Measurements from ENCODE around the gene GNB2. TPM values are rescaled to one million over a fixed set of nuclear protein-coding genes. Genes with fewer than 3 reads are reported as not detected.

GNB2 gene
- total and polyA plus RNA-seq, 2 of the 8 experiments (the other 6 are each of a cell fraction or from before 2014, with no cell fraction given): 157 to 260 TPM

- Histone ChIP-seq H3K79me1 (ENCODE audit: low read depth, low read length) (peaks cover 14% of the 10 kb centered on the region), H3K23me2 (ENCODE audit: low read depth, low read length) (peaks cover 15% of the 10 kb centered on the region), H2BK120ac (replicated peaks; ENCODE audit: low read depth, low read length) (no peak overlapping the region), H4K8ac (ENCODE audit: extremely low read depth, insufficient read depth, low read length) (no peak overlapping the region), H3K56ac (replicated peaks; ENCODE audit: insufficient read length, low read depth, low read length) (no peak overlapping the region), H3K27me3 (replicated peaks in 1 of 4; ENCODE audit: control insufficient read depth in 3 of 4, extremely low read depth in 1 of 4, insufficient read depth in 3 of 4, low read length in 3 of 4) (no peaks in the 10 kb centered on the region), H2BK5ac (ENCODE audit: low read depth, low read length) (no peak overlapping the region; the same call in 1 of the 2 replicates), H3K18ac (ENCODE audit: extremely low read depth, low read length) (no peak overlapping the region), H3K4ac (replicated peaks; ENCODE audit: insufficient read length, low read depth, low read length) (no peak overlapping the region), H3K9me3 (ENCODE audit: insufficient read depth in 2 of 2, low read depth in 1 of 2, low read length in 1 of 2) (no peaks in the 10 kb centered on the region), H4K5ac (ENCODE audit: insufficient read length, low read depth, low read length) (no peak overlapping the region), H2BK20ac (ENCODE audit: low read length) (no peak overlapping the region), H3K23ac (ENCODE audit: insufficient read length) (no peak overlapping the region), H2AFZ (ENCODE audit: low read length) (no peak overlapping the region), H3K4me1 (replicated peaks in 1 of 4; ENCODE audit: control insufficient read depth in 3 of 4, insufficient read depth in 4 of 4, low read length in 3 of 4) (peaks cover under 1 to 18% (median 11%) of the 10 kb centered on the region in 4 experiments), H2AK5ac (ENCODE audit: low read depth, low read length) (no peak overlapping the region), H3K9ac (replicated peaks in 1 of 4; ENCODE audit: extremely low read depth in 1 of 4, low read depth in 3 of 4, low read length in 3 of 4) (no peak overlapping the region), H3K4me2 (ENCODE audit: insufficient read depth in 1 of 2, low read depth in 2 of 2, low read length in 2 of 2) (no peak overlapping the region), H3K79me2 (ENCODE audit: control insufficient read depth in 1 of 2, insufficient read depth in 2 of 2, low read length in 2 of 2) (peaks cover 19 to 63% of the 10 kb centered on the region in 2 experiments), H3K4me3 (ENCODE audit: extremely low read depth in 1 of 4, insufficient read depth in 2 of 4, low read depth in 3 of 4, low read length in 4 of 4) (no peak overlapping the region), H3K36me3 (ENCODE audit: control insufficient read depth in 2 of 4, insufficient read depth in 4 of 4, low read length in 3 of 4) (peaks cover 24 to 51% (median 40%) of the 10 kb centered on the region in 4 experiments), H4K20me1 (replicated peaks in 1 of 2; ENCODE audit: control insufficient read depth in 1 of 2, insufficient read depth in 2 of 2, low read length in 2 of 2) (peaks cover 30 to 53% of the 10 kb centered on the region in 2 experiments), H3K14ac (ENCODE audit: insufficient read length) (no peak overlapping the region), H2BK15ac (ENCODE audit: low read length) (no peak overlapping the region), H2BK12ac (ENCODE audit: low read depth, low read length) (no peak overlapping the region), H4K91ac (replicated peaks; ENCODE audit: insufficient read length, low read length) (no peak overlapping the region), H3K27ac (ENCODE audit: low read depth, low read length) (no peak overlapping the region)
- TF ChIP-seq RBBP5 (IDR thresholded peaks at IDR 0.05; ENCODE audit: borderline replicate concordance, low read depth, low read length) (no peak), SIRT6 (IDR thresholded peaks at IDR 0.05; ENCODE audit: low read length) (no peak), KDM5A (IDR thresholded peaks at IDR 0.05; ENCODE audit: low read length) (no peak), CTCF (IDR thresholded peaks at IDR 0.05; ENCODE audit: control extremely low read depth in 1 of 3, insufficient read depth in 1 of 3, low read depth in 1 of 3, low read length in 3 of 3) (peak in 1 of 3 experiments; percentile 1; a peak in 1 of 4 replicates), POU5F1 (IDR thresholded peaks at IDR 0.05; ENCODE audit: low read depth, low read length) (no peak)
- 89% methylated on average over 17 of the region's 18 CpGs; no CpG with 5 or more reads in 1 of the 2 experiments for WGBS, 2 experiments (ENCODE audit: extremely low coverage in 1 of 2, insufficient coverage in 1 of 2, insufficient read length in 1 of 2, insufficient replicate concordance in 2 of 2, low coverage in 1 of 2, low lambda C conversion rate in 2 of 2, missing lambda C conversion rate in 1 of 2)
- no peak for DNase-seq (ENCODE audit: low read depth in 1 of 2, low spot score in 2 of 2)
- ChIA-PET CTCF (ENCODE audit: partially characterized antibody) (interaction anchor here (0.5 to 20.7 kb wide), 14 partner anchors 10 to 226 kb away, joined by 3 to 254 read pairs (median 5); partner anchors contain the start of genes MOSPD3, PCOLCE and POP7), POLR2A (ENCODE audit: partially characterized antibody) (interaction anchor here (0.6 to 14.3 kb wide), 12 partner anchors 9 to 185 kb away, joined by 3 to 257 read pairs (median 4); partner anchors contain the start of genes GNB2, PCOLCE, POP7 and SRRT)
- no peak for FAIRE-seq
Measured at GRCh38 chr7:100689230-100690135, 15.9 kb downstream of the GNB2 start.
